ENCODE measurements around the gene NKAIN2. TPM values are rescaled to one million over a fixed set of nuclear protein-coding genes. Genes with fewer than 3 reads are reported as not detected.

The NKAIN2 gene
- total RNA-seq, 1 experiment from 2014 or later = not detected

DNA sequence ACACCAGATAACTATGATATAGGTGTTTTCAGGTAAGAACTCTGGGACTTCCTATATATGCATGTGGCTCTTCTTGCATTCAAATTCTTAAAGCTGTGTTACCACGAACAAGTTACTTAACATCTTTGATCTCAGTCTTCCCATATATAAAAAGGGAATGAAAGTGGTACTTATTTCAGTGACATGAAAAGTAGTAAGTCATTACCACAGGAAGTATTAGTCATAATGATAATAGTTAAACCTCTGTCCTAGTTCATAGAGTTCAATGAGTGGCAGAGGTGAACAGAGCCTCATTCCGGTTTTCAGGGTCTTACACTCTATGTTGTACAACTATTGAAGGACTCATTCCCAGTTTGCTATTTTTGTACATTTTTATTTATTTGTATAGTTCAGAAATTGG, 237.0 kb downstream of the NKAIN2 start (continued):
- TF ChIP-seq, protein P1, sequence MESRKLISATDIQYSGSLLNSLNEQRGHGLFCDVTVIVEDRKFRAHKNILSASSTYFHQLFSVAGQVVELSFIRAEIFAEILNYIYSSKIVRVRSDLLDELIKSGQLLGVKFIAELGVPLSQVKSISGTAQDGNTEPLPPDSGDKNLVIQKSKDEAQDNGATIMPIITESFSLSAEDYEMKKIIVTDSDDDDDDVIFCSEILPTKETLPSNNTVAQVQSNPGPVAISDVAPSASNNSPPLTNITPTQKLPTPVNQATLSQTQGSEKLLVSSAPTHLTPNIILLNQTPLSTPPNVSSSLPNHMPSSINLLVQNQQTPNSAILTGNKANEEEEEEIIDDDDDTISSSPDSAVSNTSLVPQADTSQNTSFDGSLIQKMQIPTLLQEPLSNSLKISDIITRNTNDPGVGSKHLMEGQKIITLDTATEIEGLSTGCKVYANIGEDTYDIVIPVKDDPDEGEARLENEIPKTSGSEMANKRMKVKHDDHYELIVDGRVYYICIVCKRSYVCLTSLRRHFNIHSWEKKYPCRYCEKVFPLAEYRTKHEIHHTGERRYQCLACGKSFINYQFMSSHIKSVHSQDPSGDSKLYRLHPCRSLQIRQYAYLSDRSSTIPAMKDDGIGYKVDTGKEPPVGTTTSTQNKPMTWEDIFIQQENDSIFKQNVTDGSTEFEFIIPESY (IDR thresholded peaks at IDR 0.05; ENCODE audit: extremely low read depth, insufficient replicate concordance, low read length) = no peak
- TF ChIP-seq EGR1 (IDR thresholded peaks at IDR 0.05; ENCODE audit: low read depth) (no peak), ELF1 (IDR thresholded peaks at IDR 0.05; ENCODE audit: borderline replicate concordance, low read depth) (no peak), RAD21 (IDR thresholded peaks at IDR 0.05; ENCODE audit: low read depth) (no peak), POLR2AphosphoS5 (IDR thresholded peaks at IDR 0.05; ENCODE audit: low read depth, low read length) (no peak)

DNA sequence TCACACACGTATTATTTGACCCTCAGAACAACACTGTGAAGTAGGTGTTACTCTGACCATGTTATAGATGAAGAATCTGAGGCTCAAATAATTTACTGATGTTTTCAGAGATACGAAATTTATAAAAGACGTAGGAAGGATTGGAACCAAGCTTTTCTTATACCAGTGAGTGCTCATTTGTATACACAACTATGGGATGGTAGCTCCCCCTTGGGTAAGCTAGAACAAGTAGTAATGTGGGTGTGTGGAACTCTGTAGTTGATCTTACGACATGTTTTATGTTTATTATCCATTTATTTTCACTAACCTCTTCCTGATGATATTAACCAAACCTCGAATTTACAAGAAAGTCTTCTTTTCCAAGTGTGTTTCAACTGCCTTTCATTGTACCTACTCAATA, 248.5 kb downstream of the NKAIN2 start:
- Histone ChIP-seq H3K9ac (ENCODE audit: low read length) (no peak overlapping the region), H3K79me2 (ENCODE audit: insufficient read depth, low read length) (no peaks in the 10 kb centered on the region), H2AFZ (ENCODE audit: low read depth, low read length, poor library complexity, severe bottlenecking) (no peak overlapping the region), H3K9me2 (ENCODE audit: insufficient read depth) (no peaks in the 10 kb centered on the region), H3K27ac (ENCODE audit: low read depth, low read length) (no peak overlapping the region), H3K9me3 (ENCODE audit: control insufficient read depth in 1 of 2, insufficient read depth in 1 of 2, low read depth in 1 of 2, low read length in 2 of 2) (no peaks in the 10 kb centered on the region), H4K20me1 (ENCODE audit: insufficient read depth) (no peaks in the 10 kb centered on the region), H3K4me1 (ENCODE audit: control insufficient read depth in 1 of 2, insufficient read depth in 2 of 2, low read length in 2 of 2) (no peaks in the 10 kb centered on the region), H3K27me3 (ENCODE audit: insufficient read depth, low read length) (no peaks in the 10 kb centered on the region; the same call in none of the 2 replicates), H3K4me3 (replicated peaks in 1 of 2; ENCODE audit: low read depth in 1 of 2, low read length in 2 of 2) (no peak overlapping the region), H3K4me2 (ENCODE audit: low read length) (no peak overlapping the region), H3K36me3 (ENCODE audit: control insufficient read depth in 1 of 2, insufficient read depth in 2 of 2, low read length in 2 of 2) (no peaks in the 10 kb centered on the region)
- RAD21 ChIA-PET (ENCODE audit: low non-redundant PET in 1 of 2, low total read pairs in 2 of 2, uncharacterized antibody in 2 of 2, unreplicated experiment in 2 of 2) = no interaction called here
- DNase-seq (ENCODE audit: low read depth, low spot score) (no peak), ATAC-seq (no peak)
- intact Hi-C loops (cut with micrococcal nuclease) = no loop called here
- TF ChIP-seq ELF1 (IDR thresholded peaks at IDR 0.05; ENCODE audit: borderline replicate concordance, low read depth) = no peak
- TF ChIP-seq CBX3 (IDR thresholded peaks at IDR 0.05; ENCODE audit: low read depth) = no peak
- TF ChIP-seq ZNF274 (IDR thresholded peaks at IDR 0.05; ENCODE audit: low read depth, low read length) = no peak
- no peak for TF ChIP-seq TCF7L2 (IDR thresholded peaks at IDR 0.05; ENCODE audit: borderline replicate concordance, extremely low read depth, insufficient read depth, insufficient read length)
- POLR2A ChIA-PET = no interaction called here
- CTCF ChIA-PET = no interaction called here
- no TSS peak for BruUV-seq (replicated peaks)
